ENCODE results near the gene RNU6-9. TPM values are rescaled to one million over a fixed set of nuclear protein-coding genes. Genes with fewer than 3 reads are reported as not detected.
A peak's percentile ranks its signal among the peaks of the same experiment; 100 is the strongest.
"Not testable (repeated sequence)": the region's sequence is repeated elsewhere in the genome, so short reads cannot be mapped to it uniquely, and the experiment has no call there.

The RNU6-9 gene
- total RNA-seq, 2 donors from 2014 or later: not detected

- DNase-seq: peak; percentile 31 to 69
- peak; percentile 6 to 52 for ATAC-seq (replicated peaks in 1 of 2)
- peaks cover 18% of the 10 kb centered on the region for H3K4me1 Mint-ChIP-seq (ENCODE audit: low read depth)
- H3K36me3 Mint-ChIP-seq (ENCODE audit: insufficient read depth in 2 of 2): peaks cover 2% of the 10 kb centered on the region in 2 donors
- H3K27me3 Mint-ChIP-seq (ENCODE audit: low read depth): no peaks in the 10 kb centered on the region
- H3K9me3 Mint-ChIP-seq: no peaks in the 10 kb centered on the region
- H3K27ac Mint-ChIP-seq: peak overlapping the region; percentile 54
- H3K4me3 Mint-ChIP-seq: peak overlapping the region; percentile 44 to 75
Measured at GRCh38 chr19:888581-889385, 4.5 kb upstream of the RNU6-9 start.

GRCh38 chr19:889662-890295, 3.5 kb upstream of the RNU6-9 start:
- Mint-ChIP-seq H3K4me1 (ENCODE audit: low read depth) (peaks cover 21% of the 10 kb centered on the region), H3K4me3 (peak overlapping the region in 1 of 2 donors; percentile 29), H3K36me3 (ENCODE audit: insufficient read depth in 2 of 2) (peaks cover 2% of the 10 kb centered on the region in 2 donors)

GRCh38 chr19:890831-891230, 2.5 kb upstream of the RNU6-9 start:
- peaks cover 21% of the 10 kb centered on the region for H3K4me1 Mint-ChIP-seq (ENCODE audit: low read depth)

More at GRCh38 chr19:889662-890295, 3.5 kb upstream of the RNU6-9 start:
- no peak for ATAC-seq (replicated peaks in 1 of 2)
- no peaks in the 10 kb centered on the region for H3K9me3 Mint-ChIP-seq
- H3K27me3 Mint-ChIP-seq (ENCODE audit: low read depth): no peaks in the 10 kb centered on the region
- DNase-seq: no peak
- no peak overlapping the region for H3K27ac Mint-ChIP-seq

GRCh38 chr19:891421-892200, 1.7 kb upstream of the RNU6-9 start:
- Mint-ChIP-seq H3K4me1 (ENCODE audit: low read depth) (peaks cover 21% of the 10 kb centered on the region), H3K27ac (peak overlapping the region; percentile 68), H3K4me3 (peak overlapping the region; percentile 90 to 92)
- H3K27me3 Mint-ChIP-seq (ENCODE audit: low read depth); ATAC-seq (replicated peaks in 1 of 2); H3K9me3 Mint-ChIP-seq; DNase-seq; H3K36me3 Mint-ChIP-seq (ENCODE audit: insufficient read depth in 2 of 2): not testable (repeated sequence)

More at GRCh38 chr19:890831-891230, 2.5 kb upstream of the RNU6-9 start:
- Mint-ChIP-seq H3K27ac (peak overlapping the region; percentile 68), H3K36me3 (ENCODE audit: insufficient read depth in 2 of 2) (peaks cover 2% of the 10 kb centered on the region in 2 donors), H3K9me3 (no peaks in the 10 kb centered on the region), H3K27me3 (ENCODE audit: low read depth) (no peaks in the 10 kb centered on the region), H3K4me3 (peak overlapping the region; percentile 74 to 79)
- DNase-seq: no peak
- ATAC-seq (replicated peaks in 1 of 2): no peak

- peaks cover 21% of the 10 kb centered on the region for H3K4me1 Mint-ChIP-seq (ENCODE audit: low read depth)
Measured at GRCh38 chr19:892243-892893, 916 bp upstream of the RNU6-9 start.

GRCh38 chr19:896434-896833, 3.1 kb downstream of the RNU6-9 start:
- DNase-seq (no peak), ATAC-seq (replicated peaks in 1 of 2) (no peak)
- no peaks in the 10 kb centered on the region for H3K9me3 Mint-ChIP-seq
- no peak overlapping the region for H3K27ac Mint-ChIP-seq
- peaks cover 2% of the 10 kb centered on the region in 2 donors for H3K36me3 Mint-ChIP-seq (ENCODE audit: insufficient read depth in 2 of 2)
- H3K27me3 Mint-ChIP-seq (ENCODE audit: low read depth): no peaks in the 10 kb centered on the region
- peaks cover 16% of the 10 kb centered on the region for H3K4me1 Mint-ChIP-seq (ENCODE audit: low read depth)
- no peak overlapping the region for H3K4me3 Mint-ChIP-seq

More at GRCh38 chr19:892243-892893, 916 bp upstream of the RNU6-9 start:
- peak overlapping the region; percentile 90 to 92 for H3K4me3 Mint-ChIP-seq
- DNase-seq (no peak), ATAC-seq (replicated peaks in 1 of 2) (peak in 1 of 2 donors; percentile 41)
- peak overlapping the region; percentile 95 for H3K27ac Mint-ChIP-seq
- H3K36me3 Mint-ChIP-seq (ENCODE audit: insufficient read depth in 2 of 2): peaks cover 2 to 4% of the 10 kb centered on the region in 2 donors
- no peaks in the 10 kb centered on the region for H3K9me3 Mint-ChIP-seq
- H3K27me3 Mint-ChIP-seq (ENCODE audit: low read depth): no peaks in the 10 kb centered on the region

- H3K27me3 Mint-ChIP-seq (ENCODE audit: low read depth): no peaks in the 10 kb centered on the region
- ATAC-seq (replicated peaks in 1 of 2): no peak
- peaks cover 2% of the 10 kb centered on the region in 2 donors for H3K36me3 Mint-ChIP-seq (ENCODE audit: insufficient read depth in 2 of 2)
- no peak for DNase-seq
- no peak overlapping the region for H3K4me3 Mint-ChIP-seq
- H3K27ac Mint-ChIP-seq: no peak overlapping the region
- H3K9me3 Mint-ChIP-seq: no peaks in the 10 kb centered on the region
- peaks cover 16% of the 10 kb centered on the region for H3K4me1 Mint-ChIP-seq (ENCODE audit: low read depth)
Measured at GRCh38 chr19:896999-897398, 3.7 kb downstream of the RNU6-9 start.

GRCh38 chr19:897442-898039, 4.3 kb downstream of the RNU6-9 start:
- H3K4me1 Mint-ChIP-seq (ENCODE audit: low read depth): peaks cover 11% of the 10 kb centered on the region
- no peaks in the 10 kb centered on the region for H3K9me3 Mint-ChIP-seq
- H3K4me3 Mint-ChIP-seq: no peak overlapping the region
- DNase-seq: no peak
- no peak overlapping the region for H3K27ac Mint-ChIP-seq
- peaks cover 2% of the 10 kb centered on the region in 2 donors for H3K36me3 Mint-ChIP-seq (ENCODE audit: insufficient read depth in 2 of 2)
- H3K27me3 Mint-ChIP-seq (ENCODE audit: low read depth): no peaks in the 10 kb centered on the region
- no peak for ATAC-seq (replicated peaks in 1 of 2)

- DNase-seq: peak in 1 of 2 donors; percentile 33
- Mint-ChIP-seq H3K27ac (no peak overlapping the region), H3K4me1 (ENCODE audit: low read depth) (peaks cover 4% of the 10 kb centered on the region), H3K36me3 (ENCODE audit: insufficient read depth in 2 of 2) (peaks cover 0 to 2% of the 10 kb centered on the region in 2 donors), H3K4me3 (no peak overlapping the region), H3K9me3 (no peaks in the 10 kb centered on the region), H3K27me3 (ENCODE audit: low read depth) (no peaks in the 10 kb centered on the region)
- ATAC-seq (replicated peaks in 1 of 2): no peak
Measured at GRCh38 chr19:898663-899062, 5.4 kb downstream of the RNU6-9 start.

GRCh38 chr19:899336-900042, 6.2 kb downstream of the RNU6-9 start:
- ATAC-seq (replicated peaks in 1 of 2) (no peak), DNase-seq (no peak)
- Mint-ChIP-seq H3K36me3 (ENCODE audit: insufficient read depth in 2 of 2) (peaks cover 0 to 2% of the 10 kb centered on the region in 2 donors), H3K9me3 (no peaks in the 10 kb centered on the region), H3K27ac (no peak overlapping the region), H3K27me3 (ENCODE audit: low read depth) (no peaks in the 10 kb centered on the region), H3K4me1 (ENCODE audit: low read depth) (peaks cover 5% of the 10 kb centered on the region), H3K4me3 (no peak overlapping the region)

- H3K36me3 Mint-ChIP-seq (ENCODE audit: insufficient read depth in 2 of 2): peaks cover 0 to 4% of the 10 kb centered on the region in 2 donors
- H3K27ac Mint-ChIP-seq: no peak overlapping the region
- DNase-seq (no peak), ATAC-seq (replicated peaks in 1 of 2) (no peak)
- H3K4me3 Mint-ChIP-seq: no peak overlapping the region
- H3K9me3 Mint-ChIP-seq: no peaks in the 10 kb centered on the region
- H3K27me3 Mint-ChIP-seq (ENCODE audit: low read depth): no peaks in the 10 kb centered on the region
- H3K4me1 Mint-ChIP-seq (ENCODE audit: low read depth): peaks cover 9% of the 10 kb centered on the region
Measured at GRCh38 chr19:900043-900301, 6.7 kb downstream of the RNU6-9 start.
